Lung (tissue), 12 donors: Measurements from ENCODE around the gene PIP5K1B. TPM values are rescaled to one million over a fixed set of nuclear protein-coding genes. Genes with fewer than 3 reads are reported as not detected.

ENCODE experiments used
- ATAC-seq: fragments of 200-7000 bp; cut with Tn5 transposase; one replicate; pipeline ENCODE4 v1.9.1; 2020; ENCODE audit warnings: moderate number of reproducible peaks; ENCODE audit not compliant: insufficient read depth, low FRiP score
- DNase-seq, 3 donors: peaks; one replicate each; pipeline ENCODE4 v3.0.0-alpha.2; 2013 to 2017
- H3K27ac ChIP-seq, 2 donors: one replicate each; pipeline ENCODE4 v1.5.1; 2013; ENCODE audit warnings: mild to moderate bottlenecking in 2 of 2, moderate library complexity in 2 of 2, control low read depth in 1 of 2, inconsistent platforms in 1 of 2, low read depth in 1 of 2, low read length in 1 of 2
- H3K27me3 ChIP-seq, 3 donors: one replicate each; pipeline ENCODE4 v1.5.1; 2013; ENCODE audit warnings: low read length in 2 of 3; ENCODE audit not compliant: control insufficient read depth in 3 of 3, insufficient read depth in 3 of 3
- H3K36me3 ChIP-seq, 4 donors: one replicate each; pipeline ENCODE4 v1.5.1; 2013; ENCODE audit warnings: low read length in 4 of 4, mild to moderate bottlenecking in 1 of 4, moderate library complexity in 1 of 4; ENCODE audit not compliant: control insufficient read depth in 4 of 4, insufficient read depth in 4 of 4
- H3K4me1 ChIP-seq, 5 donors: one replicate each; pipeline ENCODE4 v1.5.1; 2013; ENCODE audit warnings: low read length in 5 of 5, mild to moderate bottlenecking in 2 of 5, moderate library complexity in 1 of 5; ENCODE audit not compliant: control insufficient read depth in 5 of 5, insufficient read depth in 5 of 5
- H3K4me3 ChIP-seq: one replicate; pipeline ENCODE4 v1.5.1; 2013; ENCODE audit warnings: mild to moderate bottlenecking, control low read depth, moderate library complexity
- H3K9ac ChIP-seq, 2 donors: one replicate each; pipeline ENCODE4 v1.5.1; 2013; ENCODE audit warnings: low read length in 2 of 2, control low read depth in 1 of 2; ENCODE audit not compliant: insufficient read depth in 1 of 2
- H3K9me3 ChIP-seq, 4 donors: one replicate each; pipeline ENCODE4 v1.5.1; 2013; ENCODE audit warnings: low read length in 3 of 4, mild to moderate bottlenecking in 1 of 4, moderate library complexity in 1 of 4; ENCODE audit not compliant: control insufficient read depth in 4 of 4, insufficient read depth in 3 of 4
- WGBS, 2 donors: extraction: QIAGEN DNeasy Blood & Tissue Kit; methylation state at CpG; one replicate each; pipeline ENCODE4 v1.1.7; 2013; 5-methylcytosine and 5-hydroxymethylcytosine counted together
- polyA plus RNA-seq, 2 donors: library from polyadenylated mRNA; stranded (reverse); fragments of 200-250 nt; gene quantifications; one replicate each; pipeline ENCODE4 v1.2.1, GENCODE V29; 2013
- total RNA-seq, 2 donors: library from RNA; depleted of rRNA in 1 of 2; stranded (reverse); fragments of >200 nt in 1 of 2; gene quantifications; one replicate each; pipeline ENCODE4 v1.2.1, GENCODE V29; 2014 to 2021
- TF ChIP-seq, protein P1 (sequence below): IDR thresholded peaks from 2 replicates; pipeline ENCODE4 v1.5.1; 2012; ENCODE audit warnings: mild to moderate bottlenecking; ENCODE audit errors: control extremely low read depth, extremely low read depth
- donor health status: control.
- donor health status: control.
- donor health status: Bipolar disorder and iron deficiency.
- donor health status: healthy.
- donor health status: DM: yes; HTN: yes; CAD: no.

The PIP5K1B gene
- total and polyA plus RNA-seq, 4 donors: 6.6 to 28.2 (median 15.6) TPM

- Histone ChIP-seq H3K9ac (no peak overlapping the region), H3K9me3 (peaks cover 0 to 3% (median 0%) of the 10 kb centered on the region in 4 donors), H3K27me3 (no peaks in the 10 kb centered on the region), H3K27ac (no peak overlapping the region), H3K4me3 (no peak overlapping the region), H3K36me3 (no peaks in the 10 kb centered on the region), H3K4me1 (peaks cover 0 to 10% (median 4%) of the 10 kb centered on the region in 5 donors)
- DNase-seq: no peak
- TF ChIP-seq, protein P1, sequence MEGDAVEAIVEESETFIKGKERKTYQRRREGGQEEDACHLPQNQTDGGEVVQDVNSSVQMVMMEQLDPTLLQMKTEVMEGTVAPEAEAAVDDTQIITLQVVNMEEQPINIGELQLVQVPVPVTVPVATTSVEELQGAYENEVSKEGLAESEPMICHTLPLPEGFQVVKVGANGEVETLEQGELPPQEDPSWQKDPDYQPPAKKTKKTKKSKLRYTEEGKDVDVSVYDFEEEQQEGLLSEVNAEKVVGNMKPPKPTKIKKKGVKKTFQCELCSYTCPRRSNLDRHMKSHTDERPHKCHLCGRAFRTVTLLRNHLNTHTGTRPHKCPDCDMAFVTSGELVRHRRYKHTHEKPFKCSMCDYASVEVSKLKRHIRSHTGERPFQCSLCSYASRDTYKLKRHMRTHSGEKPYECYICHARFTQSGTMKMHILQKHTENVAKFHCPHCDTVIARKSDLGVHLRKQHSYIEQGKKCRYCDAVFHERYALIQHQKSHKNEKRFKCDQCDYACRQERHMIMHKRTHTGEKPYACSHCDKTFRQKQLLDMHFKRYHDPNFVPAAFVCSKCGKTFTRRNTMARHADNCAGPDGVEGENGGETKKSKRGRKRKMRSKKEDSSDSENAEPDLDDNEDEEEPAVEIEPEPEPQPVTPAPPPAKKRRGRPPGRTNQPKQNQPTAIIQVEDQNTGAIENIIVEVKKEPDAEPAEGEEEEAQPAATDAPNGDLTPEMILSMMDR: no peak
- WGBS, 2 donors: 45 to 75% methylated on average over 2 of the region's 2 CpGs
- ATAC-seq: no peak
These were observed 329.0 kb downstream of the PIP5K1B start for GRCh38 chr9:69034071-69034470.

DNA sequence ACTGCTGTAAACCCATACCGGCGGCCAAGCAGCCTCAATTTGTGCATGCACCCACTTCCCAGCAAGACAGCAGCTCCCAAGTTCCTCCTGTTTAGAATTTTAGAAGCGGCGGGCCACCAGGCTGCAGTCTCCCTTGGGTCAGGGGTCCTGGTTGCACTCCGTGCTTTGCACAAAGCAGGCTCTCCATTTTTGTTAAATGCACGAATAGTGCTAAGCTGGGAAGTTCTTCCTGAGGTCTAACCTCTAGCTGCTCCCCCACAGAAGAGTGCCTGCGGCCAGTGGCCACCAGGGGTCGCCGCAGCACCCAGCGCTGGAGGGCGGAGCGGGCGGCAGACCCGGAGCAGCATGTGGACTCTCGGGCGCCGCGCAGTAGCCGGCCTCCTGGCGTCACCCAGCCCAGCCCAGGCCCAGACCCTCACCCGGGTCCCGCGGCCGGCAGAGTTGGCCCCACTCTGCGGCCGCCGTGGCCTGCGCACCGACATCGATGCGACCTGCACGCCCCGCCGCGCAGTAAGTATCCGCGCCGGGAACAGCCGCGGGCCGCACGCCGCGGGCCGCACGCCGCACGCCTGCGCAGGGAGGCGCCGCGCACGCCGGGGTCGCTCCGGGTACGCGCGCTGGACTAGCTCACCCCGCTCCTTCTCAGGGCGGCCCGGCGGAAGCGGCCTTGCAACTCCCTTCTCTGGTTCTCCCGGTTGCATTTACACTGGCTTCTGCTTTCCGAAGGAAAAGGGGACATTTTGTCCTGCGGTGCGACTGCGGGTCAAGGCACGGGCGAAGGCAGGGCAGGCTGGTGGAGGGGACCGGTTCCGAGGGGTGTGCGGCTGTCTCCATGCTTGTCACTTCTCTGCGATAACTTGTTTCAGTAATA lies 330.6 kb downstream of the PIP5K1B start, which contains the start of gene FXN:
FXN (plus strand) TSS at position 315 of the 871 bp plus-strand sequence; CDS start at position 346, 31 bp downstream.
- ATAC-seq (peak; percentile 97), DNase-seq (peak; percentile 86 to 91 (median 88))
- Histone ChIP-seq H3K36me3 (peaks cover 0 to 2% (median 0%) of the 10 kb centered on the region in 4 donors), H3K4me1 (peaks cover 0 to 10% (median 4%) of the 10 kb centered on the region in 5 donors), H3K9me3 (no peaks in the 10 kb centered on the region), H3K27ac (peak within 1 kb of the TSS; percentile 88 to 95), H3K27me3 (no peaks in the 10 kb centered on the region), H3K9ac (peak within 1 kb of the TSS; percentile 64 to 84), H3K4me3 (peak within 1 kb of the TSS; percentile 53)
- TF ChIP-seq, protein P1: peak; percentile 84
- 1% methylated on average over 69 to 75 of the region's 75 CpGs for WGBS, 2 donors

- DNase-seq: no peak
These were observed 331.3 kb downstream of the PIP5K1B start for GRCh38 chr9:69036309-69036708.

More at GRCh38 chr9:69036309-69036708, 331.3 kb downstream of the PIP5K1B start:
- Histone ChIP-seq H3K4me1 (peaks cover 0 to 10% (median 4%) of the 10 kb centered on the region in 5 donors), H3K36me3 (peaks cover 0 to 2% (median 0%) of the 10 kb centered on the region in 4 donors), H3K9me3 (no peaks in the 10 kb centered on the region), H3K9ac (peak overlapping the region; percentile 64 to 84), H3K27me3 (no peaks in the 10 kb centered on the region), H3K27ac (peak overlapping the region; percentile 88 to 95), H3K4me3 (peak overlapping the region; percentile 53)
- ATAC-seq: no peak
- TF ChIP-seq, protein P1: no peak
- WGBS, 2 donors: 4 to 5% methylated on average over 14 of the region's 14 CpGs
